Large intestine (tissue), 3 donors: ENCODE data around the gene ADRB1. TPM values are rescaled to one million over a fixed set of nuclear protein-coding genes. Genes with fewer than 3 reads are reported as not detected.

Experiments
- DNase-seq, 2 donors: peaks; one replicate each; pipeline versions ENCODE4 v3.0.0 to v3.0.0-alpha.2; 2013
- H3K27ac ChIP-seq: one replicate; pipeline ENCODE4 v1.5.1; 2013; ENCODE audit warnings: low read length
- H3K27me3 ChIP-seq: 2 replicates; pipeline ENCODE4 v1.6.1; 2013; ENCODE audit warnings: low read length; ENCODE audit not compliant: control insufficient read depth, insufficient read depth
- H3K36me3 ChIP-seq: 2 replicates; pipeline ENCODE4 v1.6.1; 2013; ENCODE audit warnings: low read length; ENCODE audit not compliant: control insufficient read depth, insufficient read depth
- H3K4me1 ChIP-seq: one replicate; pipeline ENCODE4 v1.6.1; 2013; ENCODE audit warnings: low read length; ENCODE audit not compliant: control insufficient read depth, insufficient read depth
- H3K4me3 ChIP-seq: one replicate; pipeline ENCODE4 v1.5.1; 2013; ENCODE audit warnings: low read length
- H3K9me3 ChIP-seq: one replicate; pipeline ENCODE4 v1.6.1; 2013; ENCODE audit warnings: mild to moderate bottlenecking, low read depth, low read length, moderate library complexity; ENCODE audit not compliant: control insufficient read depth
- WGBS: methylation state at CpG from one replicate; pipeline ENCODE4 v1.1.5; 2013; ENCODE audit warnings: low lambda C conversion rate; ENCODE audit not compliant: insufficient coverage; 5-methylcytosine and 5-hydroxymethylcytosine counted together
- polyA plus RNA-seq: library from polyadenylated mRNA; unstranded; fragments of 120-200 nt; gene quantifications from one replicate; pipeline ENCODE4 v1.2.1, GENCODE V29; 2013

Gene ADRB1
- polyA plus RNA-seq, 1 donor = 0.64 TPM

DNA sequence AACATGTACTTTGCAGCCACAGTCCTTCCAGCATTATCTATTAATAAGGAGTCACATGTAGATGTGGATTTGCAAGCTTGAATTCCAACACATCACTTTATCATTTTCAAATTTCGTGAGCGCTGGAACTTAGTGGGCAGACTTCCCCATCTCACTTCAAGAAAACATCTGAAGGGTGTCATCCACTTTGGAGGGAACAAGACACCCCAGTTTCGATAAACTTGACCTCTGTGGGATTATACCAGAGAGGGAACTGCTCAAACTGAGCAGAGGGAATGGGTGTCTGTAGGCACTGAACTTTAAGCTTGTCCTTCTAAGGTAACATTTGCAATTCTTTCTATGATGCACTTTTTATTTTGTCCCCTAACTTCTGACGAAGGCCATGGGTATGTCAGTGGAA lies 27.5 kb downstream of the ADRB1 start:
- Histone ChIP-seq H3K4me3 (no peak overlapping the region), H3K36me3 (no peaks in the 10 kb centered on the region), H3K4me1 (no peaks in the 10 kb centered on the region), H3K27me3 (no peaks in the 10 kb centered on the region), H3K9me3 (no peaks in the 10 kb centered on the region), H3K27ac (no peak overlapping the region)
- WGBS = no CpG with 5 or more reads among the region's 4 CpGs
- DNase-seq = no peak

DNA sequence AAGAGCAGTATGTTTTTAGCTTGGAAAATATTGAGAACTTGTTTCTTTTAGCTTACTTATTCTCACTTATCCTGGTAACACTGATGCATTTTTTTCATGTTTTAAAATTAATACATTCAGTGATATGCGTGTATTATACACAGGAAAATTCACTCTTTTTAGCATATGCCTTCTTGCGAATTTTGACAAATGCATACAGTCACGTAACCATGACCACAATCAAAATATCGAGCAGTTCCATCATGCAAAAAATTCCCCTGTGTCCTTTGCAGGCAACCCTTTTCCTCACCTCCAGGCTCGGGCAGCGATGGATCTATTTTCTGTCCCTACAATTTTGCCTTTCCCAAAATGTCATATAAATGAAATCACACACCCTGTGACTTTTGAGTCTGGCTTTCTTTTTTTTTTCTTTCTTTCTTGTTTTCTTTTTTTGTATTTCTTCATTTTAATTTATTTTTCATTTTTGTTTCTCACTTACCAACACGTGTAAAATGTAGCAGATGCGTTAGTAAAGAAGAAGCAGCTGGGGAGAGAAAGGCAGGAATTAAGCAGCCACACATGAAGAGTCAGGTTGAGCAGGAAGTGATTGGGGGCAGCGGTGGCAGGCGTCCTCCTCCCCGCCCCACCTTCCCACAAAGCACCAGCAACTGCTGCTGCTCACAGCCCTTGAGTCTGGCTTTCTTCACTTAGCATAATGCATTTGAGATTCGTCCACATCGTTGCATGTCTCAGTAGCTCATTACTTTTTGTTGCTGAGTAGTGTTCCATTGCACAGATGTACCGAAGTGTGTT lies 29.9 kb downstream of the ADRB1 start:
- no peaks in the 10 kb centered on the region for H3K9me3 ChIP-seq
- no peak overlapping the region for H3K4me3 ChIP-seq
- 91% methylated on average over 4 of the region's 14 CpGs for WGBS
- no peaks in the 10 kb centered on the region for H3K4me1 ChIP-seq
- H3K36me3 ChIP-seq = no peaks in the 10 kb centered on the region
- DNase-seq = no peak
- H3K27ac ChIP-seq = no peak overlapping the region
- H3K27me3 ChIP-seq = no peaks in the 10 kb centered on the region

DNA sequence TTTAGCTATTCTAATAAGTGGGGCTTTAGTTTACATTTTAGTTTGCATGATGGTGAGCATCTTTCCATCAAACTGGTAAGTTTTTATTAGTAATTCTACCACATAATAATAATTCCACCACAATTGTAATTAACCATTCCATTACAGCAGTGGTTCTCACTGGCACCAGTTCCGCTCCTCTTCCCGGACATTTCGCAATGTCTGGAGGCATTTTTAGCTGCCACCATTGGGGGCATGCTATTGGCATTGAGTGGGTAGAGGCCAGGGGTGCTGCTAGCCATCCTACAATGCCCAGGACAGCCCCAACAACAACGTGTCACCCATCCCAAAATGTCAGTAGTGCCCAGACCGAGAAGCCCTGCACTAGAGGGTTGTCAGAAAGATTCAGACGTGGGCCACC lies 31.4 kb downstream of the ADRB1 start:
- no peak overlapping the region for H3K27ac ChIP-seq
- H3K4me1 ChIP-seq = no peaks in the 10 kb centered on the region
- no peak for DNase-seq
- no peaks in the 10 kb centered on the region for H3K9me3 ChIP-seq
- no CpG with 5 or more reads among the region's 6 CpGs for WGBS
- H3K4me3 ChIP-seq = no peak overlapping the region
- no peaks in the 10 kb centered on the region for H3K27me3 ChIP-seq
- H3K36me3 ChIP-seq = no peaks in the 10 kb centered on the region

DNA sequence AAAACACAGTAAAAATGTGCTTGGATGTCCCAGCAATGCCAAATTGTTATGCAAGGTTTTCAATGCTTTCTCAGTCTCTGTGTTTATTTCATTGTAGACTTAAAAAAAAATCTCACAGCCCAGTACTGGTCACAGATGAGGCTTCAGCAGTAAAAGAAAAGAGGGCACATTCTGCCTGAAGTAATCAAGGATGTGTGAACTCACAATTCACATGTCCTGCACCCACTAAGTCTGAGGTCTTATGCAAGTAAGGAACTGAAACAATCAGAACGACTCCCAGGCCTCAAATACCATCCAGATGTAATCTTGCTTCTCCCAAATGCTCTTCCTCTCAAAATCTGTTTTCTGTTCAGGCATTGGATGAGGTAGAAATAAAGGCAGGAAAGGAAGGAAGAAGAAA lies 33.7 kb downstream of the ADRB1 start:
- no peaks in the 10 kb centered on the region for H3K9me3 ChIP-seq
- no peak for DNase-seq
- H3K4me1 ChIP-seq = no peaks in the 10 kb centered on the region
- no peaks in the 10 kb centered on the region for H3K27me3 ChIP-seq
- no peak overlapping the region for H3K4me3 ChIP-seq
- H3K27ac ChIP-seq = no peak overlapping the region
- no peaks in the 10 kb centered on the region for H3K36me3 ChIP-seq
- WGBS = no CpG with 5 or more reads among the region's 1 CpG

DNA sequence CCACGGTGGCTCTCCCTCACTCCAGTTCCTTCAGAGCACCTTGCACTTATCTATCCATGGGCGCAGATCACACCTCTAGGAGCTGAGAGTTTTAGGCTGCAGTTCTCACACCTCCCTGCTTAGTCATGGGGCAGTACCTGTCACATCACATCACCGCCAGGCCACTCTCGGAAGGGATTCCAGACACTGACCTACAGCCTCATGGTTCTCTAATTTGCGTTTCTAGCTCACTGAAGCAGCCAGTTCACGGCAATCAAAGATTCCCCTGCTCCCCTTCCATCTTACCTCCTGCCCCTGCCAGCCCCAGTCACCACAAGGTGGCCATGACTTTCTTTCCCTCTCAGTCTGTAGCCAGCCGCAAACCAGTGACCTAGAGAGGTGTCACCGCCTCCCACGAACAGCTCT lies 34.2 kb downstream of the ADRB1 start:
- Histone ChIP-seq H3K36me3 (no peaks in the 10 kb centered on the region), H3K9me3 (no peaks in the 10 kb centered on the region), H3K27me3 (no peaks in the 10 kb centered on the region), H3K27ac (no peak overlapping the region), H3K4me1 (peaks cover 4% of the 10 kb centered on the region), H3K4me3 (no peak overlapping the region)
- no peak for DNase-seq
- no CpG with 5 or more reads among the region's 9 CpGs for WGBS

DNA sequence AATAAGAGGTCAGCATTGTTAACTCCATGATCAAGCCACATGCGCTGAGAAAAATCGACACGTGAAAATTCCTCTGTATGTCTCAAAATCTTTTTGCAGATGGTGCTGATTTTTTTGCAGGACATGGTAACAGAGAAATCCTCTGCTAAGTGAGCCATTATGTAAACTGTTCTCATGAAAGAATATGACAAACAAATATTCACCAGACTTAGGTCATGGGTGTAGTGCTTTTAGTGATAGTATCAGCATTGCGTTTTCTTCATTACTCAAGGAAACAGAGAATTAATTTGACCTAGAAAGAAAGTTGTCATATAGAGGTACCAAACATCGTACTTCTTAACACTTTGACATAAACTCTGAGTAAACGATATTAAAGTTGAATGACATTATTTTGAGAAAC lies 34.7 kb downstream of the ADRB1 start:
- no peak overlapping the region for H3K27ac ChIP-seq
- peaks cover 4% of the 10 kb centered on the region for H3K4me1 ChIP-seq
- H3K27me3 ChIP-seq = no peaks in the 10 kb centered on the region
- no peaks in the 10 kb centered on the region for H3K36me3 ChIP-seq
- no peak for DNase-seq
- H3K9me3 ChIP-seq = no peaks in the 10 kb centered on the region
- 90% methylated on average over 2 of the region's 6 CpGs for WGBS
- no peak overlapping the region for H3K4me3 ChIP-seq

DNA sequence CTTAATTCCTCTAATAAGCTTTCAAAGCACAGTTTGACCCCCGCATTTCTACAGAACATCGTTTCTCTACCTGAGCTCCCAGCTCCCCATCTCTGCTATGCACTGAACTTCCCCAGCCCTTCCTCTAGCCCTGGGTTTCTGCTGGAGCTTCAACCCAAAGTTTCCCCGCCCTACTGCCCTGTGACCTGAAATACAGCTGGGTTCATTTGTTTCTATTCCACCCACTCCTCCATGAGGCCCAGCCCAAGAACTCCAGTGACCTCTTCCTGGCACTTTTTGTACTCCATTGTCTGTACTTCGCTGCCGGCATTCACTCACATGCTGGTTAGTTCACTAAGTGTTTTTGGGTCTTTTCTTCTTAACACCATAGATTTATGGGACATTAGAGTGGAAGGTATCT lies 35.8 kb downstream of the ADRB1 start:
- Histone ChIP-seq H3K36me3 (no peaks in the 10 kb centered on the region), H3K27me3 (no peaks in the 10 kb centered on the region), H3K4me3 (no peak overlapping the region), H3K9me3 (no peaks in the 10 kb centered on the region), H3K27ac (no peak overlapping the region), H3K4me1 (peaks cover 4% of the 10 kb centered on the region)
- 89% methylated on average over 2 of the region's 5 CpGs for WGBS
- no peak for DNase-seq

DNA sequence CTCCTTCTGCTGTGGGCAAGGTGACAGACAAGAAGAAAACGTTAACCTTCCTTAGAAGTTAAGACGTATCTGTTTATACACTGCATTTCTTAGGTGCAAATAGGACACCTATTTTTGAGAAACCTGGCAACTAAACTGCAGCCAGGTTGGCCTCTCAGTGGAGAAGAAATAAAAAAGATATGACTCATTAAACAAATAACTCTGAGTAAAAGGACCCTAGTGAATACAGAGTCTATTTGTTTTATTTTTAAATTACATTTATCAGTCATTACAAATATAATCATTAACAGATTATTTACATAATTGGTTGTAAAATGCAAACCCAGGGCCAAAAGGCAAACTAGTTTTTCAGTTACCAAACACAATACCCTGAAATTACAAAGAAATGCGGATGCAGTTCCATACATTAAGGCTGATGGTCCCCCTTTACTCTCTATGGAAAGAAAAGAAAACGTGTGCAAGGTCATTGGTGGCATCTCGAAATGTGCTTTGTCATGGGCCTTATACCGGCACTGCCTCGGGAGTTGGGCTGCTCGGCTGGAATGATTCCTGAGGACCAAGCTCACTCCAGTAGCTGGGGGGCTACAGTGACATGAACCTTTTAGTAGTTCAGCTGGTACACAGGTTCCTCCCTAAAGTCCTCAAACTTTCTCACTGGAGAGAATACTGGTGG lies 38.4 kb downstream of the ADRB1 start:
- no peak overlapping the region for H3K27ac ChIP-seq
- H3K4me1 ChIP-seq = peaks cover 4% of the 10 kb centered on the region
- H3K27me3 ChIP-seq = no peaks in the 10 kb centered on the region
- H3K9me3 ChIP-seq = no peaks in the 10 kb centered on the region
- DNase-seq = peak in 1 of 2 donors; percentile 24
- H3K4me3 ChIP-seq = no peak overlapping the region
- no peaks in the 10 kb centered on the region for H3K36me3 ChIP-seq
- WGBS = 40% methylated on average over 1 of the region's 8 CpGs

DNA sequence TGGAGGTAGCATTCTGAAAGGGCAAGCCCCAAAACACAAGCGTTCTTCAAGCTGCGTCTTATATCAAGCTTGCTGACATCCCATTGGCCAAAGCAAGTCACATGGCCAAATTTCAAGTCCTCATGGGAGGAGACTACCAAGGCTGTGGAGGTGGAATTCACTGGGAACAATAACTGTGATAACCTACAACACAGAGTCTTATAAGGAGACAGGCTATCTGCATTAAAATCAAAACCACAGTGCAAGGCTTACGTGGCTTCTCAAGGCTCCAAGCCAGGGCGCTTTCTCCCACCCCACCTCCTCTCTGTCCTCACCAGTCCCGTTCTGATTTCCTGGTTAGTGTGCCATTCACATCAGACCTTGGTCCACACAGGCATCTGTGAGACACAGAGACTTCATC lies 39.4 kb downstream of the ADRB1 start:
- WGBS = 83% methylated on average over 2 of the region's 5 CpGs
- H3K36me3 ChIP-seq = no peaks in the 10 kb centered on the region
- H3K9me3 ChIP-seq = no peaks in the 10 kb centered on the region
- H3K4me3 ChIP-seq = no peak overlapping the region
- H3K4me1 ChIP-seq = peaks cover 4% of the 10 kb centered on the region
- H3K27me3 ChIP-seq = no peaks in the 10 kb centered on the region
- H3K27ac ChIP-seq = no peak overlapping the region
- DNase-seq = no peak

DNA sequence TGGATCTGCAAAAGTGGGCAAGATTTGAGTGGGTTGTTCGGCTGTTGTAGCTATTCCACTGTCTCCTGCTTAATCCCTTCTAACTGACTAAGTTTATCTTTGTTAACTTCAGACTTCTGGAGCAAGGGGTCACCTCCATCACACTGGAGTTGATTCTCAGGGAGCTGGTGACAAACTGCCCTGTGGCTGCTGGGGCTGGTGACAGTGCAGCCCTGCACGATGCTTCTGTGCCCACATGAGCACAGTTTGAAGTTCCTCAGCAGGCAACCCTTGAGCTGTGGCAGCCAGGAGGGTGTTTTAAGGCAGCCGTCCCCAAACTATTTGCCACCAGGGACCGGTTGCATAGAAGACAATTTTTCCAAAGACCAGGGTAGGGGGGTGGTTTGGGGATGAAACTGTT lies 40.5 kb downstream of the ADRB1 start:
- H3K4me3 ChIP-seq = no peak overlapping the region
- no peak overlapping the region for H3K27ac ChIP-seq
- no peak for DNase-seq
- peaks cover 4% of the 10 kb centered on the region for H3K4me1 ChIP-seq
- no CpG with 5 or more reads among the region's 4 CpGs for WGBS
- H3K27me3 ChIP-seq = no peaks in the 10 kb centered on the region
- no peaks in the 10 kb centered on the region for H3K9me3 ChIP-seq
- no peaks in the 10 kb centered on the region for H3K36me3 ChIP-seq

DNA sequence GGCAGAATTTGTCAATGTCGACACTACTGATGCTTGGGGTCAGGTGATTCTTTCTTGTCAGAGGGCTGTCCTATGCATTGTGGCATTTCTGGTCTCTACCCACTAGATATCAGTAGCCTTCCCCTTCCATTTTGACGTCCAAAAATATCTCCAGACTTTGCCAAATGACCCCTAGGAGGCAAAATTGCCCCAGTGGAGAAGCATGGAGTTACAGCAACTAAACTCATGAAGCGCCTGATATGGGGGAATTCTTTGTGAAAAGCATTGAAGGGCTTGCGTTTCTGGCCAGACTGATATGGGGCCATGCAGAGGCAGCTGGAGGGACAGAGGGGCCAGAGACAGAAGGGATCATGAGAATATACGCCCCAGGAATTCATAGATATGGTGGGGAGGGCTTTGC lies 43.6 kb downstream of the ADRB1 start:
- DNase-seq = no peak
- H3K4me3 ChIP-seq = no peak overlapping the region
- no peaks in the 10 kb centered on the region for H3K27me3 ChIP-seq
- H3K27ac ChIP-seq = no peak overlapping the region
- H3K9me3 ChIP-seq = no peaks in the 10 kb centered on the region
- 100% methylated on average over 1 of the region's 5 CpGs for WGBS
- no peaks in the 10 kb centered on the region for H3K36me3 ChIP-seq
- H3K4me1 ChIP-seq = peaks cover 4% of the 10 kb centered on the region
